CD4-positive, alpha-beta T cell treated with Interleukin-2 at 100 ng/mL for 4 hours (primary cell): ENCODE results near the gene RAE1.
"Not testable (repeated sequence)": the region's sequence is repeated elsewhere in the genome, so short reads cannot be mapped to it uniquely, and the experiment has no call there.

Experiments used
- DNase-seq: peaks from one replicate; pipeline ENCODE4 v3.0.0-alpha.2; 2020; ENCODE audit warnings: low spot score

Gene RAE1

GRCh38 chr20:57415771-57416170 lies 64.7 kb downstream of the RAE1 start:
- no peak for DNase-seq

- DNase-seq: no peak
Observed at GRCh38 chr20:57416296-57417022, 65.4 kb downstream of the RAE1 start.

- no peak for DNase-seq
Observed at GRCh38 chr20:57417051-57417689, 66.1 kb downstream of the RAE1 start.

- no peak for DNase-seq
Observed at GRCh38 chr20:57417830-57418780, 67.0 kb downstream of the RAE1 start.

- DNase-seq: not testable (repeated sequence)
Observed at GRCh38 chr20:57419479-57419878, 68.4 kb downstream of the RAE1 start.

GRCh38 chr20:57420571-57421252 lies 69.7 kb downstream of the RAE1 start:
- no peak for DNase-seq

- no peak for DNase-seq
Observed at GRCh38 chr20:57421253-57422220, 70.5 kb downstream of the RAE1 start.

- DNase-seq: no peak
Observed at GRCh38 chr20:57422254-57422653, 71.2 kb downstream of the RAE1 start.

- DNase-seq: no peak
Observed at GRCh38 chr20:57425150-57426013, 74.3 kb downstream of the RAE1 start.

GRCh38 chr20:57426271-57426689 lies 75.2 kb downstream of the RAE1 start:
- DNase-seq: no peak

- DNase-seq: no peak
Observed at GRCh38 chr20:57426831-57427230, 75.8 kb downstream of the RAE1 start.

- no peak for DNase-seq
Observed at GRCh38 chr20:57428324-57429158, 77.5 kb downstream of the RAE1 start.
